PC-9 (cell line): ENCODE measurements around the gene TMEM253.

ENCODE experiments used
- CTCF ChIP-seq: fragments of 200-600 bp; sonication (generic); conservative IDR thresholded peaks from 2 replicates; pipeline ENCODE4 v1.6.1; 2017; ENCODE audit warnings: mixed run types, antibody characterized with exemption, mild to moderate bottlenecking, moderate library complexity
- EZH2 ChIP-seq: fragments of 200-600 bp; sonication (generic); IDR thresholded peaks from 2 replicates; pipeline ENCODE4 v1.8.0; 2017; ENCODE audit warnings: antibody characterized with exemption, low read depth

- TF ChIP-seq CTCF (no peak), EZH2 (no peak)
Measured at GRCh38 chr14:21091821-21092272, 9.0 kb upstream of the TMEM253 start.
